Coronary artery (tissue), 2 donors: ENCODE measurements around the gene PNPLA8.

Experiments used
- DNase-seq: peaks from one replicate; pipeline ENCODE4 v3.0.0-alpha.2; 2017; ENCODE audit warnings: low spot score
- H3K27ac ChIP-seq, 2 donors: fragments of 200-600 bp; sonication (generic); one replicate each; pipeline ENCODE4 v1.5.1; 2016 to 2019
- H3K4me3 ChIP-seq: fragments of 200-600 bp; sonication (generic); 2 replicates; pipeline ENCODE4 v1.5.1; 2016; ENCODE audit warnings: mild to moderate bottlenecking, moderate library complexity
- TF ChIP-seq, protein P1 (sequence below): fragments of 200-600 bp; sonication (generic); IDR thresholded peaks from one replicate; pipeline ENCODE4 v1.5.1; 2019; ENCODE audit warnings: antibody characterized with exemption

Gene PNPLA8

GRCh38 chr7:108457871-108458270 is 68.1 kb downstream of the PNPLA8 start:
- TF ChIP-seq, protein P1, sequence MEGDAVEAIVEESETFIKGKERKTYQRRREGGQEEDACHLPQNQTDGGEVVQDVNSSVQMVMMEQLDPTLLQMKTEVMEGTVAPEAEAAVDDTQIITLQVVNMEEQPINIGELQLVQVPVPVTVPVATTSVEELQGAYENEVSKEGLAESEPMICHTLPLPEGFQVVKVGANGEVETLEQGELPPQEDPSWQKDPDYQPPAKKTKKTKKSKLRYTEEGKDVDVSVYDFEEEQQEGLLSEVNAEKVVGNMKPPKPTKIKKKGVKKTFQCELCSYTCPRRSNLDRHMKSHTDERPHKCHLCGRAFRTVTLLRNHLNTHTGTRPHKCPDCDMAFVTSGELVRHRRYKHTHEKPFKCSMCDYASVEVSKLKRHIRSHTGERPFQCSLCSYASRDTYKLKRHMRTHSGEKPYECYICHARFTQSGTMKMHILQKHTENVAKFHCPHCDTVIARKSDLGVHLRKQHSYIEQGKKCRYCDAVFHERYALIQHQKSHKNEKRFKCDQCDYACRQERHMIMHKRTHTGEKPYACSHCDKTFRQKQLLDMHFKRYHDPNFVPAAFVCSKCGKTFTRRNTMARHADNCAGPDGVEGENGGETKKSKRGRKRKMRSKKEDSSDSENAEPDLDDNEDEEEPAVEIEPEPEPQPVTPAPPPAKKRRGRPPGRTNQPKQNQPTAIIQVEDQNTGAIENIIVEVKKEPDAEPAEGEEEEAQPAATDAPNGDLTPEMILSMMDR: no peak
- Histone ChIP-seq H3K27ac (no peak overlapping the region), H3K4me3 (no peak overlapping the region)
- no peak for DNase-seq

DNA sequence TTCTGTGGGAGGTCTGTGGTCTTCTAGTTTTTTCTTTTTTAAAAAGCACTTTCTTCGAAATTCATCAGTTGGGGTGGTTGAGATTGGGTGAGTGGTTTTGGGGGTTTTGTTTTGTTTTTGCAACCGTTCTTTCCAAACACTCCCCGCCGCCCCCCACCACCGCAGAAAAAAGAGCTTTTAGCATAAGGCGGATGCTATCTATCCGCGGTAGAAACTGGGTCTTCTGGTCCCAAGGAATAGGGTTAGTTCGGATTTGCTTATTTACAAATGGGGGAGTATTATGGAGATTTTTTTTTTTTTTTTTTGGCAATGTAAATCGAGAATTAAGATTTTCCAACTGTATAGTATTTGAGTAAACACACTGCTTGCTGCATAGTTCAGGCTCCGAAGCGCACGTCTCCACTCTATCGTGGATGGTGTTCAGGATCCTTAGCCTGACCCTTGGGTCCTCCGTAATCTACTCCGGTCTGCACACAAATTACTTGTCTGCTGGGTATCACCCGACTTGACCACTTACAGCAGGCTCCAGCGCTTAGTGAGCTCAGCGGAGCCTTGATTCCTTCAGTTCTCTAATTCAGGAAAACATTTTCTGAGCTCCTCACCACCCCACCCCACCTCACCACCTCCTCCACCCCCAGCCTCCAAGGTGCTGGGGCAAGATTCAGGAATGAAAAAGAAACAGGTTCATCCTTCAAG is 68.9 kb downstream of the PNPLA8 start:
- no peak for DNase-seq
- H3K4me3 ChIP-seq: peak overlapping the region; percentile 77
- no peak overlapping the region for H3K27ac ChIP-seq

GRCh38 chr7:108455998-108456677 is 69.8 kb downstream of the PNPLA8 start, which contains the start of gene NRCAM:
Gene NRCAM (minus strand): TSS chr7:108456436. CDS start chr7:108240064, 216,372 bp downstream.
- TF ChIP-seq, protein P1: no peak
- peak within 1 kb of the TSS; percentile 77 for H3K4me3 ChIP-seq
- no peak within 1 kb of the TSS for H3K27ac ChIP-seq
- no peak for DNase-seq

More for the DNA sequence above, 68.9 kb downstream of the PNPLA8 start:
- TF ChIP-seq, protein P1: no peak

GRCh38 chr7:108455551-108455997 is 70.4 kb downstream of the PNPLA8 start:
- no peak overlapping the region for H3K27ac ChIP-seq

DNA sequence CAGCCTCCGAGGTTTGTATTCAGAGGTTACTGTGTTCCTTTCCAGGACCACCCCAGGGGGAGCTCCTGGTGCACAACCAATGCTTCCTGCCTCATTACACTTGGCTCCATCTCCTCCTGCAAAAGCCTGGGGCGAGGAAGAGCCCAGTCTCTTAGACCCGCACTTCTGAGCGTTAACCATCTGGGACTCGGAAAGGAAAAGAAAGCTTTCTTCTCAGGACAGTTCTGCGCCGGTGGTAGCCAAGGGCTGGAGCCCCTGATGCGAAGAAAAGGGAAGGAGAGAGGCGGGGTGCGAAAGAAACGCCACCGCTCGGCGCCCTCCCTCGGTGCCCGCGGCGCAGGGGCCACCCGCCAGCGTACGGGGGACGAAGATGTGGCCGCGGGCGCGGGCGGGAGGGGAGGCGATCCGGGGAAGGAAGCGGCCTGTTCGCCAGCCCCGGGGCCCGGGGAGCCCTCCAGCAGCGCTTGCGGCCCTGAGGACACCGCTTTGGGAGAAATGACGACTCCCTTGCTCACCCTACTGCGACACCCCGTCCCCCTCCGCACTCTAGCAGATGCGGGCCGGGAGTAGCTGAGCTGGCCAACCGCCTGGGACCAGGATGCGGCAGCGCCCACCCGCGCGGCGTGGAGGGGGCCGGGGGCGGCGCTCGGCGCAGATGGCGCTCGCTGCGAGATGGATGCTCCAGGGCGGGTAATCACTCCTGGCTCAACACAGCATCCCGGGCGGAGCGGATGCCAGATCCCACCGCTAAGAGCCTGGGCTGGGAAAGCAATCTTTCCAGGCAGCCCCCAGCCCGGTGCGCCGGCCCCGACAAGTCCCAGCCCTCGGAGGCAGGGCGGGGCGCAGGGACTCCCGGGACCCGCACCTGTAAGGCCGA is 71.0 kb downstream of the PNPLA8 start:
- DNase-seq: no peak
- TF ChIP-seq, protein P1: no peak
- Histone ChIP-seq H3K4me3 (peak overlapping the region; percentile 77), H3K27ac (no peak overlapping the region)

More at GRCh38 chr7:108455551-108455997, 70.4 kb downstream of the PNPLA8 start:
- no peak for DNase-seq
- TF ChIP-seq, protein P1: no peak
- H3K4me3 ChIP-seq: peak overlapping the region; percentile 77

GRCh38 chr7:108454317-108454673 is 71.6 kb downstream of the PNPLA8 start:
- TF ChIP-seq, protein P1: no peak
- no peak for DNase-seq
- peak overlapping the region; percentile 77 for H3K4me3 ChIP-seq
- no peak overlapping the region for H3K27ac ChIP-seq
